ENCODE results near the gene BBS7. TPM values are rescaled to one million over a fixed set of nuclear protein-coding genes. Genes with fewer than 3 reads are reported as not detected.
A peak's percentile ranks its signal among the peaks of the same experiment; 100 is the strongest.

BBS7 gene
- total RNA-seq, 2 experiments from 2014 or later = 17.9 to 18.8 TPM

DNA sequence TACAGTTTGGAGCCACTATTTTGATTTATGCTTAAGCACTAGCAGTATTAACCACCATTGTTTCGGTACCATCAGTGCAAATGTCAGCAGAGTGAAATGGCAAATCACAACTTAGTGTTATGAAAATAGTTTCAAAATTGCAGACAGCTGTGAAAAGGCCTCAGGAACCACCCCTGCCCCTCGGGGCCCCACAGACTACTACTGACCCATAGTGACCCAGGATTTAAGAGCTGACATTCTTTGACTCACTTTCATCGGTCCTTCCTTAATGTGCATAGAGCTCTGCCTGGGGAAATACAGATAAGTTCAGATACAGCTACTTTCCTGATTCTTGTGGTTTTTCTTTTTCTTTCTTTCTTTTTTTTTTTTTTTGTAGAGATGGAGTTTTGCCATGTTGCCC, 3.3 kb upstream of the BBS7 start:
- DNase-seq = no peak
- Mint-ChIP-seq H3K4me1 (peaks cover 20% of the 10 kb centered on the region), H3K27me3 (peaks cover 37% of the 10 kb centered on the region), H3K36me3 (no peaks in the 10 kb centered on the region), H3K27ac (no peak overlapping the region), H3K4me3 (no peak overlapping the region), H3K9me3 (ENCODE audit: low read depth) (no peaks in the 10 kb centered on the region)
- no peak for ATAC-seq
- CTCF ChIA-PET = interaction anchor here (0.6 kb wide), 1 partner anchor 27 kb away, joined by 3 read pairs; no protein-coding TSS in a partner anchor

DNA sequence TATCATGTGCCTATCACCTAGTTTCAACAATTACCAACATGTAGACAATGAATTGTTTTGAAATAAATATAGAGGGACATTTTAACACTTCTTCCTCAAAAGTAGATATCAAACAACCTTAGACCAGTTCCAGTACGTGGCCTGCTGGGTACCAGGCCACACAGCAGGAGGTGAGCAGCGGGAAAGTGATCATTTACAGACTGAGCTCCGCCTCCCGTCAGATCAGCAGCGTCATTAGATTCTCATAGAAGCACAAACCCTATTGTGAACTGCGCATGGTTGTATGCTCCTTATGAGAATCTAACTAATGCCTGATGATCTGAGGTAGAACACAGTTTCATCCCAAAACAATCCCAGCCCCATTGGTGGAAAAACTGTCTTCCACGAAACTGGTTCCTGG, 6.5 kb downstream of the BBS7 start:
- ATAC-seq (no peak), DNase-seq (no peak)
- Mint-ChIP-seq H3K4me3 (no peak overlapping the region), H3K4me1 (peaks cover 6% of the 10 kb centered on the region), H3K36me3 (peaks cover 29% of the 10 kb centered on the region), H3K27ac (no peak overlapping the region), H3K9me3 (ENCODE audit: low read depth) (no peaks in the 10 kb centered on the region), H3K27me3 (no peaks in the 10 kb centered on the region)
- CTCF ChIA-PET = no interaction called here

DNA sequence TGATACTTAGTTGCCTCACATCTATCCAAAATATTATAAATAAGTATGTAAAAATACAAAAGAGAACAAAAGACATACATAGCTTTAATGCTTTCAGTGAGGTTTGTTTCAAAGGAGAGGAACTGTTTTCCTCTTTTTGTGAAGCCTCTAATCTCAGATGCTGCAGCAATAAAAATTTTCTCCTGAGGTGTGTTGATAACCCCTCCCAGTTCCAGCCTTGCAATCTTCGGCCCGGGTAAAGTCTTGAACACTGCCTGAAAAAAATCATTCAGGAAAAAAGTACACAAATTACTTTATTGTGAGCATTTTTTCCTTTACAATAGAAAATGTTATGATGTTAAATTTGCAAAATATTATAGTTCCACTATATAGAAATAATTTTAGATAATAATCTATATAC, 8.8 kb downstream of the BBS7 start:
- DNase-seq = no peak
- H3K9me3 Mint-ChIP-seq (ENCODE audit: low read depth) = no peaks in the 10 kb centered on the region
- ATAC-seq = no peak
- CTCF ChIA-PET = no interaction called here
- H3K27me3 Mint-ChIP-seq = no peaks in the 10 kb centered on the region
- H3K36me3 Mint-ChIP-seq = peaks cover 25% of the 10 kb centered on the region
- H3K27ac Mint-ChIP-seq = no peak overlapping the region
- H3K4me1 Mint-ChIP-seq = peaks cover 4% of the 10 kb centered on the region
- no peak overlapping the region for H3K4me3 Mint-ChIP-seq

DNA sequence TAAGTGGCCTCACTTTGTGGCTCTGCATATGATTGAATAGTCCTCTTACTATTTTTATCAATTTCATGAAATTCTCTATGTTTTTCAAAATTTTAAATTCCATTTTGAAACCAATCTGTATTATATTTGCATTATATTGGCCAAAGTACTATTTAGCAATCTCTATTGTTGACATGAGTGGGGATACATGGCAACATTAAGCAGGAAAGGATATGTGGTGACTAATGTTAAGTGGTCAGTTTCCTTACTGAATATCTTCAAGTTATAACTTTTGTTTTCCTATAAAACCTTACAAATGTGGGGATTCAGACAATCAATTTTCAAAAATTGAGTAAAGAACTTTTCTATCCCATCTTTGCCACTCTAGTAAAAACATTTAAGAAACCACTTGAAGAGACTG, 10.2 kb downstream of the BBS7 start:
- Mint-ChIP-seq H3K4me1 (peaks cover 4% of the 10 kb centered on the region), H3K4me3 (no peak overlapping the region), H3K27ac (no peak overlapping the region), H3K27me3 (no peaks in the 10 kb centered on the region), H3K9me3 (ENCODE audit: low read depth) (no peaks in the 10 kb centered on the region), H3K36me3 (peaks cover 19% of the 10 kb centered on the region)
- CTCF ChIA-PET = no interaction called here
- DNase-seq = no peak
- no peak for ATAC-seq

DNA sequence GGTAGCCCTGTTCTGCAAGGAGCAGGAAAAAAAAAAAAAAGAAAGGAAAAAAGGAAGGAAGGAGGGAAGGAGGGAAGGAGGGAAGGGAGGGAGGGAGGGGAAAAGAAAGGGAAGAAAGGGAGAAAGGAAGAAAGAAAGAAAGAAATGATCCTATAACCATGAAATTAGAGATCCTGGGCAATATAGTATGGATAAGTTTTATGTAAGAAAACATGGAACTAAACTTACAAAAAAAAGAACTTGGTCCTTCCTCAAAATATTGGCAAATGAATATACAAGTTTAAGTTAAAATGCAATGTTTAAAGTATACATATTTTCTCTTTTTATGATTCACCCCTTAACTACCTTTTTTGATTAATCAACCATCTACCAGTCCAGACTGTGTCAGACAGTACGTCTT, 18.9 kb downstream of the BBS7 start:
- CTCF ChIA-PET = no interaction called here
- ATAC-seq = no peak
- no peaks in the 10 kb centered on the region for H3K27me3 Mint-ChIP-seq
- H3K9me3 Mint-ChIP-seq (ENCODE audit: low read depth) = no peaks in the 10 kb centered on the region
- H3K4me3 Mint-ChIP-seq = no peak overlapping the region
- H3K4me1 Mint-ChIP-seq = peaks cover 9% of the 10 kb centered on the region
- peaks cover 16% of the 10 kb centered on the region for H3K36me3 Mint-ChIP-seq
- DNase-seq = no peak
- no peak overlapping the region for H3K27ac Mint-ChIP-seq

DNA sequence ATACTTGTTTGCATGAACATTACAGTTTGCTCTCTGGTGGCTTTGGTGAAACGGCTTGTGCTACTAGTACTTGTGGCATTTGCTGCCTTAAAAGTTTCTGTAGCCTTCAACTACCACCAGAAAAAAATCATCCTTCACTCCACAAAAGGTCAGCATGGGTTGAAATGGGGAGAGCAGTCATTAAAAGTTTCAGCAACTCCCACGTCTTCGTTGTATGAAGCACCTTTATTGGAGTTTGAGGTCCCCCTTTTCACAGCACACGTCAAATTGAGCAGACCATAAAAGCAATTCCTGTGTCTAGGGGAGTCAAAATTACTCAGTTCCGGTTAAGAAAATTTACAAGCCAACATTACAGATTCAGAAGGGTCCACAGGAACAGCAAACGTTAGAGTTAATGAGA, 23.6 kb downstream of the BBS7 start:
- CTCF ChIA-PET = no interaction called here
- Mint-ChIP-seq H3K4me3 (no peak overlapping the region), H3K27me3 (no peaks in the 10 kb centered on the region), H3K27ac (peak overlapping the region; percentile 74), H3K9me3 (ENCODE audit: low read depth) (no peaks in the 10 kb centered on the region), H3K4me1 (peaks cover 15% of the 10 kb centered on the region), H3K36me3 (peaks cover 29% of the 10 kb centered on the region)
- ATAC-seq (peak; percentile 76), DNase-seq (no peak)

DNA sequence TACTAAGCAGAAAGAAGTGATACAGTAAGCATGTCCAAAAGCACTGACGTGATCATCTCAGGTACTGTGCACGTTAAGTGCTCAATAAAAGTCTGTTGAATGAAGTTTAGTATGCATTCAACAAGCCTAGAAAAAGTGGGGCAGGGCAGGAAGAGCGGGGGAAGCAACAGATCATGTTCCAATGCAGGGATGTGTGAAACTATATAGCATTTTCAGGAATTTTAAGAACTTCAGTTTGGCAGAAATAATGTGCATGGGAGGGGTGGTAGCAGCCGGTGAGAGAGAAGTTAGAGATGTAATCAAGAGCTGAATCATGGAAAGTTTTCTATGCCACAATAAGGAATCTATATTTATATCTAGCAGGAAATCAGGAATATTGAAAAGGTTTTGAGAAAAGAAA, 27.4 kb downstream of the BBS7 start:
- H3K9me3 Mint-ChIP-seq (ENCODE audit: low read depth) = peaks cover 3% of the 10 kb centered on the region
- no peak overlapping the region for H3K4me3 Mint-ChIP-seq
- DNase-seq = no peak
- H3K27ac Mint-ChIP-seq = no peak overlapping the region
- H3K4me1 Mint-ChIP-seq = peaks cover 15% of the 10 kb centered on the region
- no peaks in the 10 kb centered on the region for H3K27me3 Mint-ChIP-seq
- peaks cover 36% of the 10 kb centered on the region for H3K36me3 Mint-ChIP-seq
- CTCF ChIA-PET = no interaction called here
- ATAC-seq = no peak

DNA sequence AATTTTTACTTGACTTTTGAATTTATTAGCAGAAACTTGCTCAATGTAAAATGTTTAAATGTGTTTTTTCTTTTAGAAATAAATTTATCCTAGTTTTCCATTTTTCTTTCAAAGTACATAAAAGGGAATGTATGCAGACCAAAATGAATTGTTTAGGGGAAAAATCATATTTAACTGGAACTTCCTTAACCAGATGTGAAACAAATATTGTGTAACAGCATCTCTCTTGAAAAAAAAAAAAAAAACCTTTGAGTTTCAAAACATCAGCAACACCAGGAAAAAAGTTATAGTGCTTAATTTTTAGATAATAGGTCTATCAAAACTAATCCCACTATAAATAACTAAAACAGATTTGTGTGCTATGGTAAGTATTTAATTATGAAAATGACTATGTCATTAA, 32.1 kb downstream of the BBS7 start:
- H3K4me3 Mint-ChIP-seq = no peak overlapping the region
- peaks cover 28% of the 10 kb centered on the region for H3K36me3 Mint-ChIP-seq
- ATAC-seq (no peak), DNase-seq (no peak)
- no peak overlapping the region for H3K27ac Mint-ChIP-seq
- CTCF ChIA-PET = no interaction called here
- no peaks in the 10 kb centered on the region for H3K27me3 Mint-ChIP-seq
- no peaks in the 10 kb centered on the region for H3K4me1 Mint-ChIP-seq
- H3K9me3 Mint-ChIP-seq (ENCODE audit: low read depth) = peaks cover 3% of the 10 kb centered on the region

DNA sequence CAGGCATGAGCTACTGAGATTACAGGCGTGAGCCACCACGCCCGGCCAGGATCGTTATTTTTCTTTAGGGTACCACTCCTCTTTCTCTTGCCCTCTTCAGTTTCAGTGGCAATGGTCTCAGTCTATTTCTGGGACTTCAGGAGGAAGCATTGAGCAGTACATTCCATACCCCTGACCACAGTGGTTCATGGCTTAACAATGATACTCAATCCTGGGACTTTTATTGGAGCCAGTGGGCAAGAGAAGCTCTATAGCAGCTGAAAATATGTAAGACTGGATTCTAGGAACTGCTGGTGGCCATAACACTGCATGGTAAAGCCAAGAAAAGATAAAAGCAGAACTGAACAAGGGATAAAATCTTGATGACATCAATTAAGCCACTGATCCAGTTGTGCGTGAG, 40.8 kb downstream of the BBS7 start:
- no peak for DNase-seq

DNA sequence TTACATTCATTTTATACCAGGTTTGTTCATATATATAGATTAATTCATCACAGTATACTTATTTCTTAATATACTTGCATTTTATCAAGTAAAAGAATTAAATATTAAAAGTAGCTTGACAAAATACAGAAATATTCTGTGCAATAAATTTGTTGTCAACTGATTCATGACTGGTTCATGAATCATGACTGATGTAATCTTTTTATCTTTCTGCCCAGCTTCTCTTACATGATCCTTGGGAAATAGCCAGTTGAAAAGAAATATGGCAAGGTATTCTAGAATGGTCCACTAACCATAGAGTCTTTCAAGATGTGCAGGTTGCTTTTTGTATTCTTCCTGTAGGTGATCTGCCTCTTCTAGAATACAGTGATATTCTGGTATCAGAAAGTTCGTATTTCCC, 42.4 kb downstream of the BBS7 start:
- no peaks in the 10 kb centered on the region for H3K9me3 Mint-ChIP-seq (ENCODE audit: low read depth)
- ATAC-seq (no peak), DNase-seq (no peak)
- no peaks in the 10 kb centered on the region for H3K27me3 Mint-ChIP-seq
- no peak overlapping the region for H3K27ac Mint-ChIP-seq
- H3K4me3 Mint-ChIP-seq = no peak overlapping the region
- CTCF ChIA-PET = interaction anchor here (0.6 kb wide), 1 partner anchor 49 kb away, joined by 3 read pairs; no protein-coding TSS in a partner anchor
- peaks cover 2% of the 10 kb centered on the region for H3K4me1 Mint-ChIP-seq
- H3K36me3 Mint-ChIP-seq = peaks cover 12% of the 10 kb centered on the region

More for the DNA sequence above, 40.8 kb downstream of the BBS7 start:
- CTCF ChIA-PET = no interaction called here
- H3K4me1 Mint-ChIP-seq = peaks cover 2% of the 10 kb centered on the region
- no peaks in the 10 kb centered on the region for H3K27me3 Mint-ChIP-seq
- no peak for ATAC-seq
- H3K27ac Mint-ChIP-seq = no peak overlapping the region
- H3K4me3 Mint-ChIP-seq = no peak overlapping the region
- no peaks in the 10 kb centered on the region for H3K9me3 Mint-ChIP-seq (ENCODE audit: low read depth)
- H3K36me3 Mint-ChIP-seq = peaks cover 11% of the 10 kb centered on the region

DNA sequence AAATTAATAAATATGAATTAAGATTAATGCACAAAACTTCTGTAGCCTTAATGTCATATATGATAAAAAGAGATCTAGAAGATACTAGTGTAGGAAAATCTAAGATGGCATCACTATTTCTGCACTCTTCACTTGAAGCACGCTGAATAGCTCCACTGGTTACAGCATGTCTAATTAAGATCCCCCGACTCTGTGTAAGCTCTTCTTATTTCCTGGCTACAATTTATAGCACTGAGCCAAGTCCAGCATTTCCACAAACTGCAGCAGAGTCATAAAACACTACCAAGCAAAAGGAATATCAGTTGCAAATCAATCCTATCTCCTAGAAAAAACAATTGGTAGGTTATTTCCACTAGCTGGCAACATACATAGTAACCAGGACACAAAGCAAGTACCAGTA, 45.3 kb downstream of the BBS7 start:
- no peaks in the 10 kb centered on the region for H3K9me3 Mint-ChIP-seq (ENCODE audit: low read depth)
- DNase-seq (no peak), ATAC-seq (no peak)
- CTCF ChIA-PET = interaction anchor here (0.6 to 1.7 kb wide), 6 partner anchors 9 to 118 kb away, joined by 3 to 7 read pairs (median 3); partner anchors contain the start of gene BBS7
- no peak overlapping the region for H3K4me3 Mint-ChIP-seq
- no peaks in the 10 kb centered on the region for H3K27me3 Mint-ChIP-seq
- H3K27ac Mint-ChIP-seq = no peak overlapping the region
- peaks cover 24% of the 10 kb centered on the region for H3K4me1 Mint-ChIP-seq
- H3K36me3 Mint-ChIP-seq = peaks cover 33% of the 10 kb centered on the region

DNA sequence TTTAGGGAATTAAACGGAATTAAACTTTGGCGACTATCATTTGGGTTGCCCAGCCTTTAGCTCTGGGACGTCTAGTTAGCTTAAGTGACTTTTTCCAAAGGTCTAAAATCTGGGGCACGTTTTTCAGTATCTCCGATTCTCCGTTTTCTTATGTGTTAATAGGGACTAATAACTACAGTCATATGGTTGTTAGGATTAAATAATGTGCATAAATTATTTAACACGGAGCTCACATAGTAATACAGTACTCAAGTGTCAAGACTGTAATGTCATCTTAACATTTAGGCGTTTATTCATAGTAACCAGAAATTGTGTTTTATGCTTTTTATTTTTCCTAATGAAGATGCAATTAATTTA, 46.1 kb downstream of the BBS7 start:
- peak overlapping the region; percentile 99 for H3K4me3 Mint-ChIP-seq
- peaks cover 39% of the 10 kb centered on the region for H3K36me3 Mint-ChIP-seq
- DNase-seq (no peak), ATAC-seq (no peak)
- peak overlapping the region; percentile 99 for H3K27ac Mint-ChIP-seq
- H3K4me1 Mint-ChIP-seq = peaks cover 29% of the 10 kb centered on the region
- CTCF ChIA-PET = interaction anchor here (1.0 to 1.7 kb wide), 6 partner anchors 10 to 117 kb away, joined by 3 to 7 read pairs (median 3); partner anchors contain the start of gene BBS7
- no peaks in the 10 kb centered on the region for H3K27me3 Mint-ChIP-seq
- H3K9me3 Mint-ChIP-seq (ENCODE audit: low read depth) = no peaks in the 10 kb centered on the region

DNA sequence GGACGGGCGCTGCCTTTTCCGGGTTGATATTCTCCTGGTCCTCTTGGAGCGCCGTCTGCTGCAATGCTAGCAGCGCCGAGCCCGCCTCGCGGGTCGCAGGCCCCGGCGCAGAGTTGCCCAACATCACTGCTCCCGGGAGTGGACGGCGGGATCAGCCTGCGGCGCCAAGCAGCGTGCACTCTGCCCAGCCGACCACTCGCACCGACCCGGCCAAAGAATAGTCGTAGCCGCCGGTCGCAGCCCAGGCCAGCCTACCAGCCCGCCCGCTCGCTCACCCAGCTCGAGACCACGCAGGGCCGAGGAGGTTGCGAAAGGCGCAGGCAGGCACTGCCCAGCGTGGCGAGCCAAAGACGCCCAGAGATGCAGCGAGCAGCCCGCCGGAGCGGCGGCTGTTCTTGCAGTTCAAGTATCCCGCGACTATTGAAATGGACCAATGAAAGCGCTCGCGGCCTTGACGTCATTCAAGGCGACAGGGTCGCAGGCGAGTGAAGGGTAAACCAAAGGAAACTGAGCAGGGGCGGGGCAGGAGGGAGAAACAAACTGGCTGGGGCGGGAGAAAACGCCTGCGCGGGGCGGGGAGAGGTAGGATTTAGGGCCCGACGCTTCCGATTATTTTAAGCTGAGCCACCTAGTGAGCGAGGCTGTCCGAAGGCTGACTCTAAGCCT, 46.6 kb downstream of the BBS7 start, which contains the start of gene CCNA2:
TSS of gene CCNA2 (minus strand) at position 379 of the 666 bp plus-strand sequence. CDS start at position 124, 255 bp downstream.
- ATAC-seq = peak; percentile 95
- H3K9me3 Mint-ChIP-seq (ENCODE audit: low read depth) = no peaks in the 10 kb centered on the region
- CTCF ChIA-PET = interaction anchor here (1.0 to 2.9 kb wide), 6 partner anchors 12 to 117 kb away, joined by 3 to 10 read pairs (median 4); partner anchors contain the start of gene BBS7
- peak; percentile 99 for DNase-seq
- H3K4me1 Mint-ChIP-seq = peaks cover 34% of the 10 kb centered on the region
- peaks cover 44% of the 10 kb centered on the region for H3K36me3 Mint-ChIP-seq
- H3K27ac Mint-ChIP-seq = peak within 1 kb of the TSS; percentile 99
- no peaks in the 10 kb centered on the region for H3K27me3 Mint-ChIP-seq
- peak within 1 kb of the TSS; percentile 99 for H3K4me3 Mint-ChIP-seq

DNA sequence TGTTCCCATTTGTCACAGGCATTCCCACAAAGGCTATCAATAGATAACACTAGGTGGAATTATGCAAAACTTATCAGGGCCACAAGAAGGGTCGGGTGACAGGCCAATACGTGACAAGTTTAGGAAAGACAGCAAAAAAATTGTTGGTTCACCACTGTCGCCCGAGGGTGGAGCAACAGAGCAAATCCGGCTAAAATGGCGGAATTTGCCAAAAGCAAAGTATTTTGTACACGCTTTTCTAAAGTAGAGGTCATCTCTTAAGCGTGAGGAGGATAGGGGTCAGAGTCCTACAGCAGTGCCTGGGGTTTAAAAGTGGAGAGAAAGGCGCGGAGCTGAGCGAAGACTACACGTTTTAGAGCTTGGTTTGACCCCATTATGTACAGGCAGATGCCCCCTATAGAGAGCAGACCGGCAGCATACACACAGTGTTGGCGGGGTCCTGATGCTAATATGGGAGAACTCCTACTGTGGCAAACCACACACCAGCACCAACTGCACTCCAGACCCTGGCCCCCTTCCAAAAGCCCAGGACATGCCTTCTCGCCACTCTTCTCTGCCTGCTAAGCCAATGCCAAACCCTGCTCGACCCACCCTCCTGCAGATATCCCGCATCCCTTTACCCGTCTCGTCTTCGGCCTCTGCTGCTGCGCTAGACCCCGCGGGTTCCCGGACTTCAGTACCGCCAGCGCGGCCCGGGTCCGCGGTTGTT, 47.3 kb downstream of the BBS7 start:
- DNase-seq (peak; percentile 76), ATAC-seq (peak; percentile 18)
- no peaks in the 10 kb centered on the region for H3K9me3 Mint-ChIP-seq (ENCODE audit: low read depth)
- CTCF ChIA-PET = interaction anchor here (0.7 to 2.9 kb wide), 2 partner anchors 9 to 12 kb away, joined by 3 to 10 read pairs; no protein-coding TSS in a partner anchor
- peak overlapping the region; percentile 99 for H3K4me3 Mint-ChIP-seq
- peak overlapping the region; percentile 99 for H3K27ac Mint-ChIP-seq
- peaks cover 41% of the 10 kb centered on the region for H3K4me1 Mint-ChIP-seq
- H3K27me3 Mint-ChIP-seq = no peaks in the 10 kb centered on the region
- peaks cover 51% of the 10 kb centered on the region for H3K36me3 Mint-ChIP-seq
